GF-D8 (cell line): ENCODE data around the gene PIK3C2G.
"Not testable (repeated sequence)": the region's sequence is repeated elsewhere in the genome, so short reads cannot be mapped to it uniquely, and the experiment has no call there.

ENCODE experiments used
- DNase-seq: peaks from one replicate; lab custom pipeline; 2025; lab: John Stamatoyannopoulos, UW

PIK3C2G gene

DNA sequence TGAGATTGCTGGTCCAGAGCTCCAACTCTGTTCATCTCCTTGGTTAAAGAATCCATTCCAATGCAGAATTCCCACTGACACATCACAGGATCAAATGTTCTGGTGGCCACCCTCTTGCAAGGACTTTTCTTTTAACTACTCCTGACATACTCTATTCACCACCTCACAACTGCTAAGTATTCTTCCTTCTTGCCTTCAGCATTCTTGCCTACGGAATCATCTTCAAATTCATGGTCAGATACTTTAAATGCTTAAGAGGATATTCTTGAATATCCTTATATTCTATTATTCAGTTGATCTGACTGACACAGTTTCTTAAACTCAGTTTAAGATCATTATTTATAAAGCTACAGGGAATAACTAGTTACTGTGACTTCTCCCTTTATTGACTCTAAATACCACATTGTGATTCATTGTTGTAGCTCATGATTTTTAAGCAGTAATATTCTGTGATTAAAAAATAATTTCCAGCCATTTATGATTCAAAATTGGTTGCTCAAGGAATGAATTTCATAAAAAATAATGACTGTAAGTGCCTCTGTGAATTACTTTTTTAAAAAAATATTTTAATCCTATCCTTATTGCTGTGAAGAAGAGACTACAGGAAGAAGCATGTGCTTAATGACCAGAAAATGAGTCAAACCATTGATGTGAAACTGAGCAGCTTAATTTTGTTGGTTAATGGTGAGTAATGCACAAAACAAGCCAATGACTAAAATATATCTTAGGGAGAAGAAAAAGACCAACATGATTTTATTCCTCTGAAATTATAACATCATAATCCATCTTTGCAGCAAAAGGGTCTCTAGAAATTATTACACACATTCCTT, 207.1 kb downstream of the PIK3C2G start:
- DNase-seq = no peak

DNA sequence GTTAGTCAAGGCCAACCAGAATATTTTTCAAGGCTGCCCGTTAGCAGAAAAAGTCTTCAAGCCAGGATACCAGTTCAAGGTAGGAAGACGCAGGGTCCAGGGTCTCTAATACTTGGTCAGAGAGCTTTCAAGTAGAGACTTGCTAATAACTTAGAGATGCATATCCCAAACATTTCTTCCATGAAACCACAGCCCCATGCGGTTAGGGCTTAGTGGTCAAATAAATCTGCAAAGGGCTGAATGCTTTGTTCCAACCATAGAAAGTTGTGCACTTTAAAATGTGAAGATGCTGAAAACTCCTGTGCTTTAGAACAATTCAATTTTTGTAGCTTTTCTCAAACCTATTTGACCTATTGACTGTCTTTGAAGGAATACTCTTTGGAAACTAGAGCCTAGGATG, 208.9 kb downstream of the PIK3C2G start:
- DNase-seq = no peak

DNA sequence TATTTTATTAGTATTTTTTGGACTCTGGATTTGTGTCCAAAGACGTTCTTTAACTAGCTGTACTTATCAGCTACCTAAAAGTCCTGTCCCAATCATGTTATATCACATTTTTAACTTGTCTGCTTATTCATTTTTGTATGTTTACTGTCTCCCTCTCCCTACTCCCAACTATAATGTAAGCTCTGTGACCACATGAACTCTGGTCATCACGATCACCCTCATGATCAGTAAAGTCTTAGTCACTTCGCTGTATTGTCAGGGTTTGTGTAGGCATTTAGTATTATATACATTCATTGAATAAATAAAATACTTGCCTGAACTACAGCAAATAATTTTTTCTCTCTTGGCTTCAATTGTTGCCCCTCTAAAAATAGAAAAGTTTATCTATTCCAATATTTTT, 211.0 kb downstream of the PIK3C2G start:
- DNase-seq = no peak

DNA sequence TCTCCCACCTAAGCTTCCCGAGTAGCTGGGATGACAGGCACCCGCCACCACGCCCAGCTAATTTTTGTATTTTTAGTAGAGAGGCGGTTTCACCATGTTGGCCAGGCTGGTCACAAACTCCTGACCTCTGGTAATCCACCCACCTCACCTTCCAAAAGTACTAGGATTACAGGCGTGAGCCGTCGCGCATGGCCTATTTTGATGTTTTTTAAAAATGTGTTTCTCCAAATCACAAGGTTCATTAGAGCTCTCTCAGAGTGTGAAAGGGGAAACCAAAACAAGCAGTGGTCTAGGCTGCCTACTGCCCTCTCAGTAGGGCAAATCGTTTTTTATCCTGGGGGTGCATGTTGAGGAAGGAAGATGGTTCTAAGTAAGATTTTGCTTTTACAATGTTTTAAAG, 211.5 kb downstream of the PIK3C2G start:
- no peak for DNase-seq

DNA sequence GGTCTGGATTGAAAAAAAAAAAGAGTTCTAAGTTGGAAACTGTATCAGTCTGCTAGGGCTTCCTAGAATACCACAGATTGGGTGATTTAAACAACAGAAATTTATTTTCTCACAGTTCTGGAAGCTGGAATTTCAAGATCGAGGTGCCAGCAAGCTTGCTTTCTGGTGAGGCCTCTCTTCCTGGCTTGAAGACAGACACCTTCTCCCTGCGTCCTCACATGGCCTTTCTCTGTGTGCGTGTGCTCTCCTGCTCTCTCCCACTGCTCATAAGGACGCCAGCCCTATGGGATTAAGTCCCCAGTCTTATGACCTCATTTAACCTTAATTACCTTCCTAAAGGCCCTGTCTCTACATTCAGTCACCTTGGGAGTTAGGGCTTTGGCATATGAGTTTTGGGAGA, 215.5 kb downstream of the PIK3C2G start:
- no peak for DNase-seq

DNA sequence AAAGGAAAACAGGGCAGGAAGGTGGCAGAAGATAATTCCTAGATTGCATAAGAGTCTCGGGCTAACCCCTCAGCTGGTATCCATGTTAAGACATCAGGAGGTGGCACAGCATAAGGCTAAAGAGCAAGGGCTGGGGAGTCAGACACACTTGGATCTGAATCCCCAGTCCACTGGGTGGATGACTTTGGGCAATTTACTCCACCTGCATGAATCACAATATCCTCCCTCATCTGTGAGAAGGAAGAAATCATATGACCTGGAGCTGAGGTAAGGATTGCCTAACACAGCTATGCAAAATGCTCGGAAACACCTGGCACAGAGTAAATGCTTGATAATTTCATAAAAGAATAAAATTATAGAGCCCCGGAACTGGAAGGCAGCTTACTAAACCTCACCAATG, 217.9 kb downstream of the PIK3C2G start:
- DNase-seq = no peak

DNA sequence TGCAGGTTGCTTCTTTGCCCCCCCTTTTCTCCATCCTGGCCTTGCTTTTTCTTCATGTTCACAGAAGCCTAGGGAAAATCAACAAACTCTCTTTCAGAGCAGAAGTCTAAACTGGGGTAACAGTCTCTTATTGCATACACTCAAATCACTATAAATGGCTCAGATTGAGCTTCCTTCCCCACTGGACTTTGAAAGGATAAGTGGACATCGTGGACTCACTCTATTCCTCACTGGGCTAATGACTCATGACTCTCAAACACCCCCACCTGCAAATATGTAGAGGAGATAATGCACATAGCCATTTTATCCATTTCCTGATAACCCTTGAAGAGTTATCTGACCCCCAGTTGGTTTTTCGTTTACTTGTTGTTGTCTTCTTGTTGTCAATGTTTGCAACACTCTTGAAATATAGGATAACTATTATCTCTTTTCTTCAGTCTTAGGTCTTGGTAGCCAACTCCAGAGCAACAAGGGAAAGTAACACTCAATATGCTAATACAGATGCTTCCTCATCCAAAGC, 221.3 kb downstream of the PIK3C2G start:
- DNase-seq = no peak

DNA sequence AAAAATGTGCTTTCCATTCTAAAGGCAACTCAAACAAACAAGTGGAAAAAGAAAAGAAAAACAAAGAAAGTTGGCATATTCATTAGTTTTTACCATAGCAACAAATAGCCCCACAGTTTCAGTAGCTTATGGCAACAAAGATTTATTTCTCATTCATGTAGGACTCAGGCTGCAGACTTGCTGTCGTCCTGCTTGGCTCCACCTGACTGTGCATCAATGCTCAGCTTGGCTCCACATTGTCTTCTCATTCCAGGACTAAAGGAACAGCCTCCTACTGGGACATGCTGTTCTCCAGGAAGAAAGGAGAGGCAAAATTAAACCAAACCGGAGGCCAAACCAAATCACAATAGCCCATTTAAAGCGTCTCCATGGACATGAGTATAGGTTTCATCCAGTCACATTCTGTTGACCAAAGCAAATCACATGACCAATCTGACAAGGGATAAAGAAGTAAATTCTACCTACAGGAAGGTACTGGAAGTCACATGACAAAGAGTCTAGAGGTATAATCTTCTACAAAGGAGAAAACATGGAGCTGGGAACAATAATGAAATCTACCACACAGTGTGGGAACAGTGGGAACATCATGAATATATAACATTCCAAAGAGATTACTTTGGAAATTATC, 222.5 kb downstream of the PIK3C2G start:
- DNase-seq = no peak

DNA sequence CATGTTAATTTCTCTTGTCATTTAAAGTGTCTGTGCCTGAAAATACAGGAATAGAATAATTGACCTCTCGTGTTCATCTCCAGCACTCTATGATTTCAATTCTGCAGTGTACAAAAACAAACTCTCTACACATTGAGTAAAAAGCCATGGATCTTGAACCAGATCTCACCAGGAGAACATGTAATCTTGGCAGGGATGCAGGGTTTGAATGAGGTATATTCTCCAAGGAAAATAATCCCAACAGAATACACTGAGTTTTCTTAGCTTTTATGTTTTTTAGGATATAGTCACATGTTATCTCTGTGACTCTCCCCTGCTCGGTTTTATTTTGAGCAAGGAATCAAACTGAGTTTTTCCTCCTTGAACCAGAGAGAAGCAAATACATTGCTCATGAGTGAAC, 224.7 kb downstream of the PIK3C2G start:
- no peak for DNase-seq

DNA sequence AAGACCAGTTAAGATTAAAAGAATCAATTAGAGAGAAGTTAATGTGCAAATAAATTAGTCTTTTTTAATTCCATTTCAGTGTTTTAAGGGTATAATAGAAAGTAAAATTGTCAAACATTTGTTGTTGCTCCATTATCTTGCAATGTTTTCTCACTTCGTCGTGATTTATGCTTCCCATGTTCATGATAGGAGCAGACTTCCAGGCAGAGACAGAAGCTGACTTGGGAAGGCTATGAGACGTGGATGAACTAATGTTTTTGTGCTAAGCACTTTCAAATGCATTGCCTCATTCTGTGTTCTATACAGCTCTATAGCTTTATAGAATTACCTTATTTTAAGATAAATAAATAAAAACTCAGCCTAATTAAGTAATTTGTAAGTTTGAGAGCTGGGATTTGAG, 226.2 kb downstream of the PIK3C2G start:
- no peak for DNase-seq

DNA sequence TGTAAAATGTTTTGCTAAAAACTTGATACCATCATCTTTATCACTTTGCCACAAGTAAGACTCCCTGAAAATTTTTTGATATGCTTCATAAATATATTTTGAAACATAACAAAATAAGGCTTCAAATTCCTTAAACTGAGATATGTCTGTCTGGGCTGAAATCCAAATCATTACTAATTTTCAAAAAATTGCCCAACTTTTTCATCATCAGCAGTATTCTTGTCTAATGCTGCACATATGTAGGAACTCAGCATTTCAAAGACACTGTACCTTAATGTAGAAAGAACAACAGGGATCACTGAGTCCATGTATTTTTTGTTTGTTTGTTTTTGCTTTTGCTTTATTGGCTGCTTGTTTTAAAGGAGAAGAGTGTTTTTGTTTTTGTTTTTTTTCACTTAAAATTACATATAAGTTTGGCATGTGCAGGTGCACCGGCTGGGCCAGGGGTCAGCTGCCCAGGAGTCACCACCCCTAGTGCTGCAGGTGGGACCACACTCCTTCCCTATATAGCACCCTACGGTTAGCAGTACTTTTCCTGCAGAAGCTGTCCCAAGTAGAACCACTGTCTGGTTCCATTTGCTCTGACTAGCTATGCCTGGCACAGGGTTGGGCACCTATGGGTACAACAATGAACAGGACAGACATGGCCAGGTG, 231.2 kb downstream of the PIK3C2G start:
- no peak for DNase-seq

DNA sequence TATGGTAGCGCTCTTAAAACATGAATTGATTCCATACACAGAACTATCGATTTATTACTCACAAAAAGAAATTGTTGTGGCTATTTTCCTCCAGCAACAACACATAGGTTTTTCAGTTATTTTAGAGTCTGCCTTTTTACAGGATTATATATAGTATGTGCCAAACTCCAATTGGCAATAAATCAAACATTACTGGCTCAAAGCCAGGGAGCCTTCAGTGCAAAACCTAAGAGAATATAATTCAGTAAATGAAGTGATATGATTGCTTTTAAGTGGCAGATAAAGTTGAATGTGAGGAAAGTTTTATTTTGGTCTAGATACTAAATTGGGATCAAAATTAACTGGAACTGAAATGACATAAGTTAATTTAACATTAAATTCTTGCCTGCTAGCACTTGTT, 234.8 kb downstream of the PIK3C2G start:
- DNase-seq = no peak

DNA sequence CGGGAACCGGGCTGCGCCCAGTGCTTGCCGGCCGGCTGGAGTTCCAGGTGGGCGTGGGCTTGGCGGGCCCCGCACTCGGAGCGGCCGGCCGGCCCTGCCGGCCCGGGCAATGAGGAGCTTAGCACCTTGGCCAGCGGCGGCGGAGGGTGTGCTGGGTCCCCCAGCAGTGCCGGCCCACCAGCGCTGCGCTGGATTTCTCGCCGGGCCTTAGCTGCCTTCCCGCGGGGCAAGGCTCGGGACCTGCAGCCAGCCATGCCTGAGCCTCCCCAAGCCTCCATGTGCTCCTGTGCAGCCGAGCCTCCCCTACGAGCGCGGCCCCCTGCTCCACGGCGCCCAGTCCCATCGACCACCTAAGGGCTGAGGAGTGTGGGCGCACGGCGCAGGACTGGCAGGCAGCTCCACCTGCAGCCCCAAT, 238.8 kb downstream of the PIK3C2G start:
- DNase-seq = not testable (repeated sequence)

DNA sequence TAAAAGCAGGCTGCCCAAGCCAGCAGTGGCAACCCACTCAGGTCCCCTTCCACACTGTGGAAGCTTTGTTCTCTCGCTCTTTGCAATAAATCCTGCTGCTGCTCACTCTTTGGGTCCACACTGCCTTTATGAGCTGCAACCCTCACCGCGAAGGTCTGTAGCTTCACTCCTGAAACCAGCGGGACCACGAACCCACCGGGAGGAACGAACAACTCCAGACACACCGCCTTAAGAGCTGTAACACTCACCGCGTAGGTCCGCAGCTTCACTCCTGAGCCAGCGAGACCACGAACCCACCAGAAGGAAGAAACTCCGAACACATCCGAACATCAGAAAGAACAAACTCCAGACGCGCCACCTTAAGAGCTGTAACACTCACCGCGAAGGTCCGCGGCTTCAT, 239.4 kb downstream of the PIK3C2G start:
- DNase-seq = not testable (repeated sequence)

DNA sequence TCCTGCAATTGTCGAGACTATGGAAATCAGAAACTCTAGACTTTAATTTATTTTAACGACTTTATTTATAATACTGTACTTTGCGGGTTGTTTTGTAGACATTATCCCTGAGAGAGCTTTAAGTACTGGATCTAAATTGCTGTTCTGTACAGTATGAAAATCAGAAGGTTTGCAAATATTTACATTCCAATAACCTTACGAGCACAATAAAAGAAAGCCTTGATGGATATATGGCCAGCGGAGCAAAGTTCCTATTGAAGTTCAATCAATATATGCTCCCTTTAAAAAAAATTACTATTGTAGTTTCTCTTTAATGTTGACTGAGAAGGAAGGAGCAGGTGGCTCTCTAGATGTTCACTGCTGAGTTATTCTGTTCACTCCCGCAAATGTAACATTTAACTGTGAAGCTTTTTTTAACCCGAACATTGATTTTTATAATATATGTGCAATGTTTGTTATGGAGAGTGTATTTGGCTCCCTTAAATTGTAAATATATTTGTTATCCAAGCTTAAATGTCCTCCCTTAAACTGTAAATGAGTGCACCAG, 241.2 kb downstream of the PIK3C2G start:
- no peak for DNase-seq

DNA sequence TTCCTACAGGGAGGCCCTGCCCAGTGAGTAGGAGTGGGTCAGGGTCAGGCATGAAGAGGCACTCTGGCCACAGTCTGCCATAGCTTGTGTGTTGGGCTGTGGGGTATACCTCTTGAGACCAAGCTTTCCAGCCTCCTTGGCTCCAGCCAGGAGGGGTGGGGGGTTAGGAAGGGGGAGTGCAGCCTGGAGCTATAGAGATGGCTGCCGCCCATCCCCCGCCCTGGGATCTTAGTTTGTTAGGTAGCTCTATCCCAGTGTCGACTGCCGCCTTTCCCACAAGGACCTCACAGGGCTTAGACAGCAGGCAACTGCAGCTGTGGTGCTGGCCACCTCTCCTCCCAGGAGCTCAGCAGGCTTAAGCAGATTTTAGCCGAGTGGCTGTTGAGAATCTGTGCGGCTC, 260.1 kb downstream of the PIK3C2G start:
- DNase-seq = no peak

DNA sequence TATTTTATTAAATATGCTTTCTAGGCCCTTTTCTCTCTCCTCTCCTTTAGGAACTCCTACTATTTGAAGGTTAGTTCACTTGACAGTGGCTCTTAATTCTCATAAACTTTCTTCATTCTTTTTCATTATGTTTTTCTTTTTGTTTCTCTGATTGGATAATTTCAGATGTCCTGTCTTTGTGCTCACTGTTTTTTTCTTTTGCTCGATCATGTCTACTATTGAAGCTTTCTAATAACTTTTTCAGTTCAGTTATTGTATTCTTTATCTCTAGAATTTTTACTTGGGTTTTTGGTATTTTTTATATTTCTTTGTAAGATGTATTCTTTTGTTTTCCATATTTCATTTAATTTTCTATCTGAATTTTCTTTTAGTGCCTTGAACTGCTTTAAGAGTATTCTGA, 261.5 kb downstream of the PIK3C2G start:
- no peak for DNase-seq

DNA sequence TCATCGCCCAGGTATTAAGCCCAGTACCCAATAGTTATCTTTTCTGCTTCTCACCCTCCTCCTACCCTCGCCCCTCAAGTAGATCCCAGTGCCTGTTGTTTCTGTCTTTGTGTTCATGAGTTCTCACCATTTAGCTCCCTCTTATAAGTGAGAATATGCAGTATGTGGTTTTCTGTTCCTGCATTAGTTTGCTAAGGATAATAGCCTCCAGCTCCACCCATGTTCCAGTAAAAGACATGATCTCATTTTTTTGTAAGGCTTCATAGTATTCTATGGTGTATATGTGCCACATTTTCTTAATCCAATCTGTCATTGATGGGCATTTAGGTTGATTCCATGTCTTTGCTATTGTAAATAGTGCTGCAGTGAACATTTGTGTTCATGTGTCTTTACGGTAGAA, 281.2 kb downstream of the PIK3C2G start:
- not testable (repeated sequence) for DNase-seq

DNA sequence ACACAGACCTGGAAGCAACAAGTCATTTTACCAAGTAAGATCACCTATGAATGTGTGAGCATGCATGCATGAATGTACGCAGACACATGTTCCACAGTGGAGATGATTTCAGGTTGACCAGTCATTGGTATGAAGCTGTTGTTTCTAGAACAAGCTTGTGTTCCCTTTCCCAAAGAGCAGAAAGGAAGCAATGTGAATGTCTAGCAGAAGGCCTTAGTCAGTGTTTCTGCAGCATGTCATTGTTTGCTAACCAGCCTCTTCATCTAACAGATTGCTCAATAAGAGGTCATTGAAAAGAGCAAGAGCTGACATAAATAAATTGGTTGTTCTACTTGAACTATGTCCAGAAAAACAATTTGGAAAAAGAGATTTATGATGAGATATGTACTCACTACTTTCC, 285.1 kb downstream of the PIK3C2G start:
- no peak for DNase-seq

DNA sequence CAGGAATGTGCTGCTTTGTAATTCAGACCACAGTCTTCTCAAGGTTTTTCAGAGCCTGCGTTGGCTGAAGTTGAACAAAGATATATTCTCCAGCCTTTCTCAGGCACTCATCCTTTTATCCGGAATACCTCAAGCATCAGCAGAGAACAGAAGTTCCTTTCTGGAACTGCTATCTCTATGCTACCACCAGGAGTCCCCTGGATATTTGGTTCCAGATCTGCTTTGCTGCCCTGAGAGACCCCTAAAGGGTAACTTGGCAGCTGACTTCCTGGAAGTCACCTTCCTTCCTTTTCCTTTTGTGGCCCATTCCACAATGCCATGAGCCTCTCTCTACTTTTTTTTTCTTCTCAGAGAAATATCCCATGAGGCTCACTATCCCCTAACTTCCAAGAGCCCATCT, 288.3 kb downstream of the PIK3C2G start:
- no peak for DNase-seq

DNA sequence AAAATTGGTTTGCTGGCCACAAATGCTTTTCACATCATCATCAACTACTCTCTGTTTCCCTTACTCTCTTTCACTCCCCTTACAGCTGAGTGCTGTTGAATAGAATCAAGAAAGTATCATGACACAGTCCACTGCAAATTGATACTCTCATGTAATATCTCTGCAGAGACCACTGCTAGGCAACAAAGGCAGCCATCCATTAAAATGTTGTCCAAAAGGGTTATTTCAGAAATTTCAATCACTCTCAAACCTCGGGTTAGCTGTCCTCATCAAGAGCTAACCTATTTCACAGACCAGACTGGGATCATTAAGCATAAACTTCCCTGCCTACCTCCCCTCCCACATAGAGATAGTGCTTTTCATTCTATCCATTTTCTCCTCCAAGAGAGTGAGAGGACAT, 289.8 kb downstream of the PIK3C2G start:
- DNase-seq = no peak

DNA sequence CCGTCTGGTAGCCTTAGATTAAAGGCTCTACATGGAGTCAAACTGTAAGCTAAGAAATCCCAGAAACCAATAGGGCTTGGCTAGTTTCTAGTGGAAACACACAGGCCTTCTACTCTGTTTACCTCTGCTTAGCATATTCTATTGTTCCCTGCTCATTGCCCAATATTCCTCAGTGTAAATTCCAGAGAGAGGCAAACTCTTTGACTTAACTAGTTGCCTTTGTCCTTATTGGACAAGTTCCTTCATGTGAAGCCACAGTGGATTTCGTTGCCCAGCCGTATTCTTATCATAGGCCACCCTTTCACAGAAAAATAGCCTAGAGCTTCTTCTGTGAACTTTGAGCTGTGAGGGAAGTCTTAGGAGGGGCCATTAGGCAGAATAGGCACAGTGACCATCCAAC, 290.4 kb downstream of the PIK3C2G start:
- DNase-seq = no peak

DNA sequence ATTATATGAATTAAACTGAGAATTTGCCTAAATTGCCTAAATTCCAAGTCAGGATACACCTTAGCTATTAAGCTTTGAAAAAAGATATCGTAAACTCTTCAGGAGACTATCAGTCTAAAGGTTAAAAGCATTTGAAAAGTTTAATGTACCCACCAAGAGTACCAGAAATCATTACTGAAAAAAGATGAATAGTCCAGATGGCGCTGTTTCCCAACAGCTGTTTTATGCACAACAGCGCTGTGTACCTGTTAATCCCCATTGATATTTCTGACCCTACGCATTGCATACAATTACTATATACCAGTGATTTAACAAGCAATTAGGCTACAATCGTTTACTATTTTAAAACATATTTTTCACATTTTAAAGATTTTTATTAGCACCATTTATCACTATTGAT, 291.5 kb downstream of the PIK3C2G start:
- DNase-seq = no peak
